BJ (cell line): ENCODE data around the gene NPFFR1. TPM values are rescaled to one million over a fixed set of nuclear protein-coding genes. Genes with fewer than 3 reads are reported as not detected.

Source experiments
- CTCF ChIA-PET: fragments of 350-600 bp; formaldehyde crosslinking; extraction: SDS; loops from one replicate; lab custom pipeline; 2021; ENCODE audit warnings: antibody characterized with exemption, inconsistent platforms; lab: Yijun Ruan, JAX
- POLR2A ChIA-PET: fragments of 300-600 bp; sonication (Branson Sonifier 250); formaldehyde crosslinking; extraction: SDS; loops from one replicate; lab custom pipeline; 2021; ENCODE audit warnings: antibody characterized with exemption; lab: Charles Lee
- DNase-seq: peaks from one replicate; pipeline ENCODE4 v3.0.0-alpha.2; 2011; ENCODE audit warnings: low read depth
- H3K27me3 ChIP-seq: 2 replicates; pipeline ENCODE4 v1.6.0; 2011; ENCODE audit warnings: low read length; ENCODE audit not compliant: control insufficient read depth, insufficient read depth
- H3K36me3 ChIP-seq: 2 replicates; pipeline ENCODE4 v1.5.1; 2011; ENCODE audit warnings: low read length; ENCODE audit not compliant: control insufficient read depth, insufficient read depth
- H3K4me3 ChIP-seq: 2 replicates; pipeline ENCODE4 v1.5.1; 2011; ENCODE audit warnings: low read depth, mild to moderate bottlenecking, control low read depth, low read length
- CTCF ChIP-seq: IDR thresholded peaks from 2 replicates; pipeline ENCODE4 v1.5.1; 2011; ENCODE audit warnings: low read depth, mild to moderate bottlenecking, control low read depth, inconsistent platforms, low read length, moderate library complexity; ENCODE audit not compliant: insufficient read depth
- polyA plus RNA-seq: library from polyadenylated mRNA; depleted of rRNA; stranded (reverse); fragments of >200 nt; gene quantifications from 2 replicates; pipeline ENCODE4 v1.2.3, GENCODE V29; 2011

NPFFR1 gene
- polyA plus RNA-seq, 1 experiment, result not detected

DNA sequence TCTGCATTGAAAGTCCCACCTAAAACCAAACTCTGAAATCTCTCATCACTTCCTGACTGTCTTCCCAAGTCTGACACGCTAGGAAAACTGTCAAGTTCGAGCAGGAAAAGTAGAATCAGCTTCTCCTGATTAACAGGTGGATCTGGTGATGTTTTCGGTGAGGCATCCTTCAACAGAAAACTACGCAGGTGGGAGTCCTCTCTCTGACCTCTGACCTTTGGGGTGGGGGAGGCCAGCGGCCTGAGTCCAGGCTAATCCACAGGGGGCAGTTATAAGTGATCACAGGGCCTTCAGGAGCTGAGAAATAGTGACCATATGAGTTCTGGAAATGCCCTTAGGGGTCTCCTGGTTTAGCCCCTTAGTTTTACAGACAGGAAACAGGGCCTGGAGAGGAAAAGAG is 13.4 kb upstream of the NPFFR1 start:
- ChIA-PET POLR2A (no interaction called here), CTCF (interaction anchor here (0.8 to 1.4 kb wide), 2 partner anchors 15 to 24 kb away, joined by 3 read pairs; no protein-coding TSS in a partner anchor)
- Histone ChIP-seq H3K4me3 (no peak overlapping the region), H3K27me3 (no peaks in the 10 kb centered on the region), H3K36me3 (no peaks in the 10 kb centered on the region)
- TF ChIP-seq CTCF, result no peak
- no peak for DNase-seq

GRCh38 chr10:70296406-70296899 is 12.6 kb upstream of the NPFFR1 start:
- Histone ChIP-seq H3K36me3 (no peaks in the 10 kb centered on the region), H3K27me3 (no peaks in the 10 kb centered on the region), H3K4me3 (no peak overlapping the region)
- peak; percentile 80 for DNase-seq
- TF ChIP-seq CTCF, result no peak
- CTCF ChIA-PET, result interaction anchor here (1.4 kb wide), 1 partner anchor 68 kb away, joined by 4 read pairs; no protein-coding TSS in a partner anchor
- POLR2A ChIA-PET, result interaction anchor here (0.7 kb wide), 1 partner anchor 29 kb away, joined by 3 read pairs; no protein-coding TSS in a partner anchor

DNA sequence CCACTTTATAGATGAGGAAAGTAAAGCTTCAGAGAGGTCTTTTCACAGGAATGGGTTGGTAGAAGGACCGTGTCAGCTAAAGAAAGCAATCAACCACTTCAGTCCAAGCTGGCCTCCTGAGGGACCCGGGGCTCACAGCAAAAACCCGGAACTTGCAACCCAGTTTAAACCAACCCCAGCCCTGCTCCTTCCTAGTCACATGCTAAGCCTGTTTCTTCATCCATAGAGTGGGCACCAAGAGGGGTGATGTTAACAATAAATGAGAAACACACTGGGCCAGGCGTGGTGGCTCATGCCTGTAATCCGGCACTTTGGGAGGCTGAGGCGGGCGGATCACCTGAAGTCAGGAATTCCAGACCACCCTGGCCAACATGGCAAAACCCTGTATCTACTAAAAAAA is 12.1 kb upstream of the NPFFR1 start:
- POLR2A ChIA-PET, result interaction anchor here (0.7 kb wide), 1 partner anchor 29 kb away, joined by 3 read pairs; no protein-coding TSS in a partner anchor
- CTCF ChIA-PET, result interaction anchor here (1.4 kb wide), 1 partner anchor 68 kb away, joined by 4 read pairs; no protein-coding TSS in a partner anchor

DNA sequence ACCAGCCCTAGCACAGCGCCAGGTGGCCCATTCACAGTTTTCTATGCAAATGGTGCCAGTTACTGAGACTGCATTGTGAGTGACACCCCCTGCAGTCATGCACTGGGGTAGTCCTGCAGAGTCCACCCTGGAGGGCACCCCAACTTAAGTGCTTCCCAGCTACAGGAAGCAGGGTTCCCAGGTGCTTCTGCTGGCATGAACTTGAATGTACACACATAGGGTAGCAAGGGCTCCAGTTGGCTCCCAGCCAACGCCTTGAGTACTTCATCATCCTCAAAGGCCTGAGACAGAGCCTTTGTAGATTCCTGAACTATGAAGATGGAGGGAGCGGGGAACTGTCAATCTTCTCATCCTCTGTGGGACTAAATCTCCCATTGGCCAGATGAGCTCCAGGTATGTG is 11.5 kb upstream of the NPFFR1 start:
- no peak for DNase-seq
- H3K4me3 ChIP-seq, result no peak overlapping the region
- TF ChIP-seq CTCF, result no peak
- H3K27me3 ChIP-seq, result no peaks in the 10 kb centered on the region
- ChIA-PET POLR2A (no interaction called here), CTCF (interaction anchor here (1.4 kb wide), 1 partner anchor 69 kb away, joined by 4 read pairs; no protein-coding TSS in a partner anchor)
- no peaks in the 10 kb centered on the region for H3K36me3 ChIP-seq

More for the DNA sequence above, 12.1 kb upstream of the NPFFR1 start:
- no peak for DNase-seq
- H3K27me3 ChIP-seq, result no peaks in the 10 kb centered on the region
- TF ChIP-seq CTCF, result no peak
- no peaks in the 10 kb centered on the region for H3K36me3 ChIP-seq
- H3K4me3 ChIP-seq, result no peak overlapping the region

DNA sequence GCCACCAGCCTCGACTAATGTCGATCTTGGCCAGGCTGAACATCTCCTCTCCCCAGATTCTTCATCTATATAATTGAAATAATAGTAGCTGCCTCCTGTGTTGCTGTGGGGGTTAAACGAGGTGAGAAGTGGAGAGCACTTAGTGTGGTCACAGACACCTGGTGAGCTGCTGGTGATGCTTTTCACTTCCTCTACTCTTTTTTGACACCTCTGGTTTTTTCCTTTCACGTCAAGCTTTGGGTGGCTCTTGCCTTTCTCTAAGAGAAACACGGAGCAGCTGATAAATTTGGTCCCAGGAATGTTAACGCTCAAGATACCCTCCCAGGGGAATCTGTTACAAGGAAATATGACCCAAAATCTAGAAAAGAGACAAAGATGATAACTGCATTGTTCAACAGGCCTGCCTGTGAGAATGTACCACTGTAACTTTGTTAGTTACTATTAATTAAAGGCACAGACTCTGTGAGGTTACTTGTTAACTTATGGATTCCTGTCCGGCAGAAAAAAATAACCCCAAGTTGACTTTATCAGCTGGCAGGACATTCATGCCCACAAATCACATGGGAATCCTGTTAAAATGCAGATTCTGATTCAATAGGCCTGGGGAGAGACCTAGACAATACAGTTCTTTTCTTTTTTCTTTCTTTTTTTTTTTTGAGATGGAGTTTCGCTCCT is 9.5 kb upstream of the NPFFR1 start:
- CTCF ChIA-PET, result interaction anchor here (0.6 to 1.8 kb wide), 5 partner anchors 21 to 168 kb away, joined by 3 to 9 read pairs (median 4); no protein-coding TSS in a partner anchor
- Histone ChIP-seq H3K36me3 (no peaks in the 10 kb centered on the region), H3K27me3 (no peaks in the 10 kb centered on the region), H3K4me3 (no peak overlapping the region)
- no peak for TF ChIP-seq CTCF
- DNase-seq, result no peak
- POLR2A ChIA-PET, result no interaction called here
